GM19395 (cell line): ENCODE results near the gene LIMS1.
"Not testable (repeated sequence)": the region's sequence is repeated elsewhere in the genome, so short reads cannot be mapped to it uniquely, and the experiment has no call there.

Experiments used
- ATAC-seq: cut with Tn5 transposase; IDR thresholded peaks from one replicate; pipeline ENCODE4 v1.9.1; 2021; ENCODE audit warnings: mild to moderate bottlenecking, moderate library complexity; ENCODE audit not compliant: unreplicated experiment

The LIMS1 gene

GRCh38 chr2:108548208-108549003, 14.1 kb downstream of the LIMS1 start:
- no peak for ATAC-seq

- no peak for ATAC-seq
These were observed 18.3 kb downstream of the LIMS1 start for GRCh38 chr2:108552566-108552965.

GRCh38 chr2:108553209-108553919, 19.1 kb downstream of the LIMS1 start:
- no peak for ATAC-seq

GRCh38 chr2:108554528-108554927, 20.3 kb downstream of the LIMS1 start:
- ATAC-seq: no peak

GRCh38 chr2:108555572-108555971, 21.3 kb downstream of the LIMS1 start:
- no peak for ATAC-seq

- not testable (repeated sequence) for ATAC-seq
These were observed 22.3 kb downstream of the LIMS1 start for GRCh38 chr2:108556581-108556980.

- ATAC-seq: no peak
These were observed 26.1 kb downstream of the LIMS1 start for GRCh38 chr2:108560241-108560811.

GRCh38 chr2:108560895-108561530, 26.7 kb downstream of the LIMS1 start:
- ATAC-seq: no peak

GRCh38 chr2:108562274-108562673, 28.0 kb downstream of the LIMS1 start:
- ATAC-seq: no peak

- ATAC-seq: no peak
These were observed 30.2 kb downstream of the LIMS1 start for GRCh38 chr2:108564510-108564909.

- peak; percentile 88 for ATAC-seq
These were observed 31.6 kb downstream of the LIMS1 start for GRCh38 chr2:108565778-108566375.

- ATAC-seq: no peak
These were observed 36.1 kb downstream of the LIMS1 start for GRCh38 chr2:108570416-108570815.

- no peak for ATAC-seq
These were observed 37.0 kb downstream of the LIMS1 start for GRCh38 chr2:108571286-108571685.

GRCh38 chr2:108573061-108573460, 38.8 kb downstream of the LIMS1 start:
- no peak for ATAC-seq

GRCh38 chr2:108574332-108574731, 40.1 kb downstream of the LIMS1 start:
- no peak for ATAC-seq

- ATAC-seq: peak; percentile 97
These were observed 41.1 kb downstream of the LIMS1 start for GRCh38 chr2:108575132-108575966.

GRCh38 chr2:108577099-108577498, 42.8 kb downstream of the LIMS1 start:
- no peak for ATAC-seq

- ATAC-seq: no peak
These were observed 45.4 kb downstream of the LIMS1 start for GRCh38 chr2:108579623-108580022.

GRCh38 chr2:108580050-108580449, 45.8 kb downstream of the LIMS1 start:
- ATAC-seq: no peak

- ATAC-seq: peak; percentile 76
These were observed 49.7 kb downstream of the LIMS1 start for GRCh38 chr2:108583903-108584520.
